Measurements from ENCODE around the gene JOSD2.

Gene JOSD2

DNA sequence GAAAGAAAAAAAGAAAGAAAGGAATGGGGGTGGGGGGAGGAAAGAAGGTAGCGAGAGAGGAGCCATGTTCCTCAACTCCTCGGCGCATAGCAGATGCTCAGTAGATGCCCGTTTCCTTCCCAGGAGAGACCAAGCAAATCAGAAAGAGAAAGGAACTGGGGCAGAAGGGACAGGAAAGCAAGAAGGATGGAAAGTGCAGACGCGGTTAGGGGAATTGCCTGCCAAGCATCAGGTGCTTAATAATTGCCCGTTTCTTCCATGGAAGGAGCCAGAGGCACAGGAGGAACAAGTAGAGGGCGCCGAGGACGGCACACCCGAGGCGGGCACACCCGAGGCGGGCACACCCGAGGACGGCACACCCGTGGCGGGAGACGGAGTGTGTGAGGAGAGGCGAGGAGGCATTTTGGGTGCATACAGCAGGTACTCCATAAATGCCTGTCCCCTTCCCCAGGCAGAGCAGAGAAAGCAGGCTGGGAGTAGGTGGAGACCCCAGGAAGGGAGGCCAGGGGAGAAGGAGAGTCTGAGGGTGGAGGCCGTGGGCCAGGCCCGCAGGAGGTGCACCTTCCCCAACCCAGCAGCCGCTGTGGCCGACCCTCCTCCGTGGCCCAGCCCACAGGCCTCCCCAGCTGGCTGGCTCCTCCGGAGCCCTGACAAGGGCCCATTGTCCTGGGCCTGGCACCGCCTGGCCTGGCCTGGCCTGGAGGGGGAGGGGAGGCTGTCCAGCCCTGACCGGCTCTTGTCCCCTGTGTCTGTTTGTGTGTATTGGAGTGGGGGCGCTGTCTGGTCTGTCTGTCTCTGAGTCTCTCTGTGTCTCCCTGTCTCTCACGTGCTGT lies 14.6 kb downstream of the JOSD2 start:
- in situ Hi-C loops (cut with HindIII; ENCODE audit: low sequenced_read_pairs): no loop called here

- in situ Hi-C loops (cut with HindIII; ENCODE audit: low sequenced_read_pairs): no loop called here
These were observed 15.9 kb downstream of the JOSD2 start for GRCh38 chr19:50495020-50495531.

GRCh38 chr19:50494186-50495019 lies 16.6 kb downstream of the JOSD2 start:
- in situ Hi-C loops (cut with HindIII; ENCODE audit: low sequenced_read_pairs): no loop called here

GRCh38 chr19:50493171-50493570 lies 17.8 kb downstream of the JOSD2 start:
- in situ Hi-C loops (cut with HindIII; ENCODE audit: low sequenced_read_pairs): no loop called here

- in situ Hi-C loops (cut with HindIII; ENCODE audit: low sequenced_read_pairs): no loop called here
These were observed 18.5 kb downstream of the JOSD2 start for GRCh38 chr19:50492303-50493052.

GRCh38 chr19:50490991-50491472 lies 20.0 kb downstream of the JOSD2 start:
- in situ Hi-C loops (cut with HindIII; ENCODE audit: low sequenced_read_pairs): no loop called here

GRCh38 chr19:50490411-50490811 lies 20.6 kb downstream of the JOSD2 start:
- in situ Hi-C loops (cut with HindIII; ENCODE audit: low sequenced_read_pairs): no loop called here

DNA sequence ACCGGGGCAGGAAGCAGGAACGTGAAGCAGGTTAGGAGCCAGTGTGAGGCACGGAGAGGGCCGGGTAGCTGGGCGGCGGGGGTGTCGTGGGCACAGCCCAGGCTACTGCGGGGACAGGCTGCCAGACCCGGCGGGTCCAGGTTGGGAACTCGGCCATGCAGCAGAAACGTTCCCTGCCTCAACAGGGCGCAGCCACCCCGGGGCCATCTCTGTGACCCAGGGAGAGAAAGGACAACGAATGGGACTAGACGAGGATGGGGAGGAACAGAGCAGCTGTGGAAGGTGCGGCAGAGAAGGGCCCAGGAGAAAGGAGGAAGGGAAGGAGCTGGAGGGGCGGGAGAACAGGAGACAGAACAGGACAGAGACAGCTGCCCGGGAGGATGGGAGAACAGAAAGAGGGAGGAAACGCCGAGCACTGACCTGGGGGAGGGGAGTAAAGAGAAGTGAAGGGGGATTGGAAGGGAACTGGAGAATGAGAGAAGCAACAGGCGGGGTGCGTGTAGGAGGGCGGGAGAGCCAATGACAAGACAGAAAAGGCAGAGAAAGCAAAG lies 21.5 kb downstream of the JOSD2 start:
- in situ Hi-C loops (cut with HindIII; ENCODE audit: low sequenced_read_pairs): no loop called here

GRCh38 chr19:50488389-50489194 lies 22.4 kb downstream of the JOSD2 start:
- in situ Hi-C loops (cut with HindIII; ENCODE audit: low sequenced_read_pairs): no loop called here

GRCh38 chr19:50486823-50487515 lies 24.0 kb downstream of the JOSD2 start:
- in situ Hi-C loops (cut with HindIII; ENCODE audit: low sequenced_read_pairs): no loop called here

DNA sequence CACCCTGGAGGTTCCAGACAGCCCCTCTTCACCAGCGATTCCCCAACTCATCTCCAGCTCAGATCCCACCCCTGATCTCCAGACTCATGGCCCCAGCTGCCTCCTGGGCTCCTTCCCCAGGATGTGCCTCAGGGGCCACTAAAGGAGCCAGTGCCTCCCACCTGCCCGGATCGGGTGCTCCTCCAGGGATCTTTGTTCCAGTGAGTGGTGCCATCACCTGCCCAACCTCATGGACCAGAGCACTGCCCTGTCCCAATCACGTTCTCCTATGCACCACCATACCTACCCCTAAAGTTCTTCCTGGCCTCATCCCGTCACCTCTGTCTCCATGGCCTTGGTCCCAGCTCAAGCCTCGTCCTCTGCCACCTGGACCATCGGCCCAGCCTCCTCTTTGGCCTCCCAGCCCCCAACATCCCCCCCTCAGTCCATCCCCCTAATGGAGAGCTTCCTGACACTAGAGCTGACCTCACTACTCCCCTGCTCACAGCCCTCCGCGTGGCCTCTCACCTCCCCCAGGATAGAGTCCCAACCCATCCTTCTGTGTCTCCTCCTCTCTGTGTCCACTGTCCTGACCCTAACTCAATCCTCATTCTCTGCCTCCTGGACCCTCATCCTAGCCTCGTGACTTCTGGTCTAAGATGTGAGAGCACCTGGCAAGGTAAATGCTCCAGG lies 25.6 kb downstream of the JOSD2 start:
- in situ Hi-C loops (cut with HindIII; ENCODE audit: low sequenced_read_pairs): no loop called here

DNA sequence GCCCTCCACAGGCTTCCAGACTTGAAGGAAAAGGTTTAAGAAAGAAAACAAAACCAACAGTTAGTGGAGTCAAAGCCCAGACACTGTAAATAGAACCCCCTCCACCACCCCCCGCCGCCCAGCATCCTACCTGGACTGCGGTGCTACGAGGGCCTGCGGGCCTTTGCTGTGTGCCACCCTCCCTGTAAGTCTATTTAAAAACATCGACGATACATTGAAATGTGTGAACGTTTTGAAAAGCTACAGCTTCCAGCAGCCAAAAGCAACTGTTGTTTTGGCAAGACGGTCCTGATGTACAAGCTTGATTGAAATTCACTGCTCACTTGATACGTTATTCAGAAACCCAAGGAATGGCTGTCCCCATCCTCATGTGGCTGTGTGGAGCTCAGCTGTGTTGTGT lies 28.1 kb downstream of the JOSD2 start:
- in situ Hi-C loops (cut with HindIII; ENCODE audit: low sequenced_read_pairs): no loop called here

DNA sequence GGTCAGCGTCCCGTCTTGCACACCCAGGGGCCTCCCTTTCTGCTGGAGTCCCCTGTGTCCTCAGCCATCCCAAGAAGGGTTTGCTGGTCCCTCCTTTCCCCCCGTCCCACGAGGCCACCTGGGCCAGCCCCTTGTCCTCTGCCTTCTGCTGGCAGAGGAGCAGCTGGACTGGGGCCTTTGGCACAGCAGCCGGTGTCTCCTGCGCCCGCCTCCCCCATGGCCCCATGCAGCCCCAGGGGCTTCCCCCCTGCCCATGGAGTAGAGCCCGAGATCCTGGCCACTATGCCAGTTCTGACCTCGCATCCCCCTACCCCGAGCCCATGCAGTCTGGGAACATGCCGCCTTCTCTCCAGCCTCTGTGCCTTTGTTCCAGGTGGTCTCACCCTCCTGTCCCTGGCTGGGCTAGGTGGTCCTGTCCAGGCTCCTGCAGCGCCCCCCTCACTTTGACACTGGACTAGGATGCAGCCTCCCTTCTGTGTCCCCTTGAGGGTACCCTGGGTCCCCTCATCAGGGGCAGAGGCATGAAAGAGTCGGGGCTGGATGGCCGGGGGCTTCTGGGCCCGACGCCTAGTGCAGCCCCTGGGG lies 28.6 kb downstream of the JOSD2 start:
- in situ Hi-C loops (cut with HindIII; ENCODE audit: low sequenced_read_pairs): no loop called here

DNA sequence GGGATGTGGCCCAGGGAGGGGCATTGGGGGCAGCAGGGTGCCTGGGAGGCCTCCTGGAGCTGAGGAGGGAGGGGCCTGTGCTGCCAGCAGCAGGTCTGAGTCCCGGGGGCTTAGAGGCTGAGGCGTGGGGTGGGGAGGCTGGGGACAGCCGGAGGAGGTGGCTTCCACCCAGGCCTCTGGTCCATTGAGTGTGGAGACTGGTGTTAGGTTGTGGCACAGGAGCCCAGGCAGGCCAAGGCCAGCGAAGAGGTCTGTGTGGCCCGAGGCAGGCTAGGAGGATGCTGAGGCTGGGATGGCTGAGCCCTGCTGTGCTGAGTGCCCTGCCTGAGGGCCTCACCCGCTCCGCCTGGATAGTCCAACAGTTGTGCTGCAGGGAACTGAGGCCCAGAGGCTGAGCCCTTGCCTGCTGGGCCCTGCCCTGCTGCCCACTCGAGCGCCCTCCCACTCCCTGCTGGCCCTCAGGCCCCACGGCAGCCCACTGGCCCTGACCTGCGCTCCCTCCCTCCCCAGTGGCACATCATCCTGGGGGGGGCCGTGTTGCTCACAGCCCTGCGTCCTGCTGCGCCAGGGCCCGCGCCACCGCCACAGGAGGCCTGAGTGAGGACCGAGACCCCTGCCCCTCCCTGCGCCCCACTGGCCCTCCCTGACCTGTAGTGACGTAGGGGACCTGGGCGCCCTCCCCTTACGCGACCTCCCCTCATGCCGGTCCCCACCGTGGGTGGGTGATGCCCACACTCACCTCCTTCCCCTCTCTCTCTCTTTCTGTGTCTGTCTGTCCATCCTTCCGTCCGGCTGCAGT lies 29.4 kb downstream of the JOSD2 start:
- in situ Hi-C loops (cut with HindIII; ENCODE audit: low sequenced_read_pairs): no loop called here

DNA sequence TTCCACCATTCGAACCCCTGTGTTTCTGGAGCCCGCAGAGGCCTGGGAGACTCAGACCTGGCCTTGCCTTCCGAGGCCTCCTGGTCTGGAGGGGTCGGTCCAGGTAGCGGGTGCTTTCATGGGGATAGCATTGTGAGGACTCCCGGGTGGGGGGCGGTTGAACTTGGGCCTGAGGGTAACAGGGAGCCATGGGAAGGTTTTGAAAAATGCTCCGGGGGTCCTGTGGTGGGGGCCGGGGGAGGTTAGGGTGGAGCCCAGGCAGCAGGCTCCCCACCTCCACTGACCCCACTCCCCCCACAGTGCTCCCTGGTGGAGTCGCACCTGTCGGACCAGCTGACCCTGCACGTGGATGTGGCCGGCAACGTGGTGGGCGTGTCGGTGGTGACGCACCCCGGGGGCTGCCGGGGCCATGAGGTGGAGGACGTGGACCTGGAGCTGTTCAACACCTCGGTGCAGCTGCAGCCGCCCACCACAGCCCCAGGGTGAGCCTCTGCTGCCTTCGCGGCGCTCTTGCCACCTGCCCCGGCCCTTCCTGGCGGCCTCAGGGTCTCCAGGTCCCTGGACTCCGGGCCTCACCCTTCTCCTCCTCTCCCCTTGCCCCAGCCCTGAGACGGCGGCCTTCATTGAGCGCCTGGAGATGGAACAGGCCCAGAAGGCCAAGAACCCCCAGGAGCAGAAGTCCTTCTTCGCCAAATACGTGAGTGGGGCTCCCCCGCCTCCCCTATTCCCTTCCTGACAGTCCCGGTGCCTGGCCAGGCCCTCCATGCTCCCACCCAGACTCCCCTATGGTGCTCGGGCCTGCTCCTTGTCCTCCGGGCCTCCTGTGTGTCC lies 30.5 kb downstream of the JOSD2 start:
- in situ Hi-C loops (cut with HindIII; ENCODE audit: low sequenced_read_pairs): no loop called here

GRCh38 chr19:50479761-50480251 lies 31.2 kb downstream of the JOSD2 start:
- in situ Hi-C loops (cut with HindIII; ENCODE audit: low sequenced_read_pairs): loop anchor here (10.0 kb wide), 1 partner anchor 125 kb away; no protein-coding TSS in a partner anchor

All from endothelial cell of hepatic sinusoid (primary cell).